ENCODE measurements around the gene RNF5. TPM values are rescaled to one million over a fixed set of nuclear protein-coding genes. Genes with fewer than 3 reads are reported as not detected.

RNF5 gene
- total and polyA plus RNA-seq, 5 experiments from 2014 or later = 38.6 to 117 (median 102) TPM

DNA sequence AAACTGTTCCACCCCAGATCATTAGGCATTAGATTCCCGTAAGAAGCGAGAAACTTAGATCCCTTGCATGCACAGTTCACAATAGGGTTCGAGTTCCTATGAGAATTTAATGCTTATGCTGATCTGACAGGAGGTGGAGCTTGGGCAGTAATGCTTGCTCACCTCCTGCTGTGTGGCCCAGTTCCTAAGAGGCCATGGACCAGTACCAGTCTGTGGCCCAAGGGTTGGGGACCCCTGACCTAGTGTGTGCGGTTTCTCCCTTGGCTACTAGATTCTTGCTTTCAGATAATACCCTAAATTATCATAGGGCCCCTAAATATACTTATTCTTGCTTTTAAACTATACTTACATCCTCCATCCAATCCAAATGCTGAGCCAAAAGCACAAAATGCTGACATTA, 16.2 kb downstream of the RNF5 start:
- no peaks in the 10 kb centered on the region for H3K27me3 Mint-ChIP-seq
- peak overlapping the region; percentile 92 to 100 (median 98) for H3K4me3 Mint-ChIP-seq
- no peaks in the 10 kb centered on the region for H3K9me3 Mint-ChIP-seq
- H3K36me3 Mint-ChIP-seq = peaks cover 0 to 13% (median 12%) of the 10 kb centered on the region in 3 donors
- no peak for DNase-seq
- peak overlapping the region; percentile 94 to 100 (median 99) for H3K27ac Mint-ChIP-seq
- H3K4me1 Mint-ChIP-seq = peaks cover 29 to 53% (median 43%) of the 10 kb centered on the region in 4 donors
- no peak for ATAC-seq
- POLR2A ChIA-PET = interaction anchor here (0.6 to 12.3 kb wide), 6 partner anchors 11 to 76 kb away, joined by 3 to 303 read pairs (median 5); partner anchors contain the start of genes AGER, AGPAT1, ATF6B and FKBPL

DNA sequence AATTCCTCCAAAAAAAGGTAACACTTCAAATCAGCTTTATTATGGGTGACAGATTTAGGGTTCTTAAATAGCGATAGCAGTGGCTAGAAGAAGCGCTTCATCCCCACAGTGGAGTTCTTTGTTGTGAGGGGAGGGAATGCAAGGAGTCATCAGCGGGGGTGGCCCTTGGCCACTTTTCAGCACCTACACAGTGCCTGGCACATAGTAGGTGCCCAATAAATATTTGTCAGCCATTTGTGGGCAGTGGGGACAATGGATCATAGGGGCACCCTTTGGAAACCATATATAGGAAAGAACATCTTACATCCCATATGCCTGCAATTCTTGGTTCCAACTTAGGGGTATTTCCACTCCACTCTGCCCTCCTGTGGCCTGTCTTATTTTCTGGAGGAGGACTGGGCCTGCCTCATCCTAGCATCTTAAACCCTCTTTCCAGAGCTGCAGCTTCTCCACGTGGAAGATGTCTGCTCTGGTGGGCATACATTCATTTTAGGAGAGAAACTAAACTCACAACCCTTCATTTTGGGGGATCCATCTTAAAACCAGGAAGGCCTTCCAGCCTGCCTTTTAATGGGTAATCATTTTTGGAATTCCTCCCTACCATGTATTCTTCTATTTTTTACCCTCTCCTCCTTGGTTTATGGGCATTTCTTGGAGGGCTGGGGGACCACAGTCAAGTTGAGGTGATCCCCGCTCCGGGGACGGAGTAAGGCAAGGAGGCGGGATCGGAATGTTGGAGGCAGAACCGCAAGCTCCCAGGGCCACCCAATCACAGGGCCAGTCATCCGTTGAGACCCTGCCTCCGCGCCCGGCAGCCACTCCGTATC, 16.8 kb downstream of the RNF5 start:
- peak overlapping the region; percentile 94 to 100 (median 99) for H3K27ac Mint-ChIP-seq
- H3K4me3 Mint-ChIP-seq = peak overlapping the region; percentile 92 to 100 (median 97)

DNA sequence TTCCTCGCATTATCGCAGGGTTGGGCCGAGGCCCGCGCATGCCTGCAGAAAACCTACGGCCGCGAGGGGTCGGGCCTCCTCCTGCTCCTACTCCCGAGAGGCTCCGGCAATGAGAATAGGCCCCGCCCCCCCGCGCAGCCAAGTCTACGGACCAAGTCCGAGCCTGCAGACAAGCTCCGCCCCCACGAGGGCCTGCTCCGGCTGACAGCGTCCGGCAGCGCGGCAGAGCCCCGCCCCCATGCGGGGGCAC, 17.4 kb downstream of the RNF5 start:
- peaks cover 0 to 2% (median 0%) of the 10 kb centered on the region in 5 donors for H3K27me3 Mint-ChIP-seq
- DNase-seq = peak; percentile 96 to 100 (median 99)

More for the DNA sequence above, 16.8 kb downstream of the RNF5 start:
- no peak for DNase-seq
- no peak for ATAC-seq
- POLR2A ChIA-PET = interaction anchor here (0.6 to 12.3 kb wide), 25 partner anchors 8 to 778 kb away, joined by 3 to 303 read pairs (median 4); partner anchors contain the start of genes AGER, AGPAT1, ATF6B and BRD2
- Mint-ChIP-seq H3K4me1 (peaks cover 29 to 53% (median 42%) of the 10 kb centered on the region in 4 donors), H3K36me3 (peaks cover 0 to 12% (median 12%) of the 10 kb centered on the region in 3 donors), H3K27me3 (no peaks in the 10 kb centered on the region), H3K9me3 (no peaks in the 10 kb centered on the region)

DNA sequence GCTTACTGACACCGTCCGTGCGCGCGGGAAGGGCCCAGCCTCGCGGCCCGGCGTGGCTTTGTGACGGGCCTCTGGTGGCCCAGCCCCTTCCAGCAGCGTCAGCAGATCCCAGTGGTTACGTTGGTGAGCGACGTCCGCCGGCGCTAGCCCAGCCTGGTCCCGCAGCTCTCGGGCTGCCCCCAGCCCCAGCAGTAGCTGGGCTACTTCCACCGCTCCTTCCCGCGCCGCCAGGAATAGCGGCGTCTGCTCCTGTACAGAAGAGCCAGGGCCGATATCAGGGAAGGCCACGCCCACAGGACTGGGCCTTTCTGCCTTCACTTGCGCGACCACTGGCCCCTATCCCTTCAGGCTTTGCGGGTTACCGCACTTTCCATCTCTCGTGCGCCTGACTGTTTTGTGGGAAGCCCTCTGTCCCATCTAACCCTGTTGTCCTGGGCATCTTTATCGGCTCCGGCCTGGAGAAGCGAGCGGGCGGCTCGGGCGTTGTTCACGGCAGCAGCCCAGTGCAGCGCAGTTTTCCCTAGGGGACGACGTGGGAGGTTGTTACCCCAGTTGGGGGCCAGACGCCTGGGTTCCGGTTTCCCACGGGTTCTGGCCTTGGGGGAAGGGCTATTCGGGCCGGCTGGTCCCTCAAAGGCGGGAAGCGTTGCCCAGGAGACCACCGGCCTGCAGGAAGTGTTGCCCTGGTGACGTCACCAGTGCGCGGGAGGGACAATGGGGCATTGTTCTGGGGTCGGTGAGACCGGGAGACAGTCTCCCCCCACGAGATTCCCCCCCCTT, 17.9 kb downstream of the RNF5 start:
- Mint-ChIP-seq H3K27ac (peak overlapping the region; percentile 98 to 100 (median 100)), H3K36me3 (peaks cover 0 to 8% (median 5%) of the 10 kb centered on the region in 3 donors), H3K27me3 (peaks cover 0 to 2% (median 0%) of the 10 kb centered on the region in 5 donors), H3K9me3 (no peaks in the 10 kb centered on the region), H3K4me1 (peaks cover 28 to 47% (median 40%) of the 10 kb centered on the region in 4 donors), H3K4me3 (peak overlapping the region; percentile 92 to 100 (median 97))
- peak in 7 of 10 donors; percentile 48 to 87 (median 60) for DNase-seq
- ATAC-seq = peak; percentile 79 to 81
- POLR2A ChIA-PET = interaction anchor here (0.5 to 12.3 kb wide), 31 partner anchors 8 to 776 kb away, joined by 3 to 303 read pairs (median 5); partner anchors contain the start of genes AGER, AGPAT1, ATF6B and BRD2

More for the DNA sequence above, 17.4 kb downstream of the RNF5 start:
- Mint-ChIP-seq H3K27ac (peak overlapping the region; percentile 94 to 100 (median 99)), H3K9me3 (no peaks in the 10 kb centered on the region), H3K4me1 (peaks cover 29 to 49% (median 42%) of the 10 kb centered on the region in 4 donors), H3K36me3 (peaks cover 0 to 10% (median 7%) of the 10 kb centered on the region in 3 donors), H3K4me3 (peak overlapping the region; percentile 92 to 100 (median 97))
- peak; percentile 82 to 85 for ATAC-seq
- POLR2A ChIA-PET = interaction anchor here (0.5 to 12.3 kb wide), 25 partner anchors 9 to 777 kb away, joined by 3 to 303 read pairs (median 4); partner anchors contain the start of genes AGER, AGPAT1, ATF6B and BRD2

DNA sequence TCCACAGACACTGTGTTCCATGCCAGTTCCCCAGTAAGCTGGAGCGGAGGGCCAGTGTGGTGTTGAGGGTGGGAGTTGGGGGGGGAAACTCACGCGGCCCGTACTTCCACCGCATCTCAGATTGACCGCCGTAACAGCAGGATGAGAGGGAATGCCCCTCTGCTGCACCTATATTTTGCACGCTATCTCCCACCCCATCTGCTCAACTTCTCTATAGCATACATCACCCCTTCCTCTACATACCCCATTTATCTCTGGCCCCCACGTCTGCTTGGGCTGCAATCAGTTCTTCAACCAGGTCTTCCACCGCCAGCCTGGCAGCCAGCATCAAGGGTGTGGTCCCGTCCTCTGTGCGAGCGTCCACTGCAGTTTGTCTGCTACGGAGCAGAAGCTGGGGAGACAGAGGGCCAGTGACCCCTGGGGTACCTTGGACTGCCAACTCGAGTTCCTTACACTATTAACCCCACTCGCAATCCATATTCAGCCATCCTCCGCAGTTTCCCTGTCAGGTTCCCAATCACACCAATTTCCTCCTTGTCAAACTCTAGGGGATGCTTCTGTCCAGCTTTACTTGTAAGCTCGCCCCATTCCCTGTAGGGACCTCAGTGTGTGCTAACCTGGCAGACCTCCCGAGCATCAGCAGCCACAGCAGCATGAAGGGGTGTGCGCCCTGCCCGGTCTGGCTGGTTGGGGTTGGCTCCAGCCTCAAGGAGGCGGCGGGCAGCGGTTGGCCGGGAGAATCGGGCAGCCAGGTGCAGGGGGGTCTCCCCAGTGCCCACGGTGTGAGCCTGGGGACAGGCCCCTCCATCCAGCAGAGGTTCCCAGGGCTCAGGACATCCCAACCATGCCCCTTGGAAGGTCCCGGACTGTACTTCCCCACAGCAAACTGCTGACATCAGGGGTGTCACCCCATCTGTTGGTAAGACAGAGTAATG, 18.7 kb downstream of the RNF5 start:
- Mint-ChIP-seq H3K36me3 (peaks cover 0 to 1% (median 0%) of the 10 kb centered on the region in 3 donors), H3K27ac (peak overlapping the region; percentile 98 to 100 (median 100)), H3K27me3 (peaks cover 0 to 2% (median 0%) of the 10 kb centered on the region in 5 donors), H3K4me3 (peak overlapping the region; percentile 92 to 100 (median 97)), H3K9me3 (no peaks in the 10 kb centered on the region), H3K4me1 (peaks cover 23 to 40% (median 36%) of the 10 kb centered on the region in 4 donors)
- POLR2A ChIA-PET = interaction anchor here (0.6 to 12.3 kb wide), 11 partner anchors 9 to 654 kb away, joined by 3 to 303 read pairs (median 5); partner anchors contain the start of genes AGER, AGPAT1, ATF6B and DXO
- no peak for DNase-seq
- ATAC-seq = no peak

DNA sequence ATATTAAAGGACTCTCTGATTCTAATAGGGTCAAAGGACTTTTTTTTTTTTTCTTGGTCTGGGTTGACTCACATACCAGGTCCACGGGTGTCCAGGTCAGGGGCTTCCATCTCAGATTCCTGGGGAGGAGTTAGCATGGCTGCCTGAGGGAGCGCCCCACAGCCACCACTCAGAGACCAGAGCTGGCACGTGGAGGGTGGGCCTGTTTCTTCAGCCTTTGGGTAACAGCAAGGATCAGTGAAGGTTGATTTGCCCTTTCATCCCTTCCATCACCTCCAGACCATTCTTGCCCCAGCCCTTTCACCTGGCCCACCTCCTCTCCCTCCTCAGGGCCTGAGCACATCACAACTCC, 20.1 kb downstream of the RNF5 start:
- Mint-ChIP-seq H3K27me3 (peaks cover 0 to 2% (median 0%) of the 10 kb centered on the region in 5 donors), H3K4me1 (peaks cover 23 to 35% (median 32%) of the 10 kb centered on the region in 4 donors), H3K27ac (peak overlapping the region in 6 of 10 donors; percentile 53 to 98 (median 82)), H3K36me3 (no peaks in the 10 kb centered on the region), H3K4me3 (peak overlapping the region in 4 of 10 donors; percentile 24 to 58 (median 44)), H3K9me3 (no peaks in the 10 kb centered on the region)
- no peak for DNase-seq
- no peak for ATAC-seq
- POLR2A ChIA-PET = no interaction called here

DNA sequence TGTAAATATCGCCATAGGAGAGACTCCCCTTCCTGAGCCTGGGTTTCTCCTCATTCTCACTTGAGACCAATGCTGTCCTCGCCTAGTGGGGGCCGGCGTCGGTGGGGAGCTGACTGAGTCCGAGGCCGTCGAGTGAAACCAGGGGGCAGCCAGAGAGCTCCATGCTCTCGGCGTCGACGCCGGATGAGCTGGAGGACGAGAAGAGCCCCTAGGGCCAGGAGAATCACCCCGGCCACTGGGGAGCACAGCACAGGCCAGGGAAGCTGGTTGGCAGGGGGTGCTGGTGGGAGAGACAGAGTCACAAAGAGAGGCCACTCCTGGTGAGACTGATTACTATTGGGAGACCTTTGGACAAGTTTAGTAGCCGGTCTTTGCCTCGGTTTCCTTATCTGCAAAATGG, 20.7 kb downstream of the RNF5 start:
- no peaks in the 10 kb centered on the region for H3K9me3 Mint-ChIP-seq
- POLR2A ChIA-PET = no interaction called here
- ATAC-seq (no peak), DNase-seq (no peak)
- peak overlapping the region in 1 of 10 donors; percentile 24 for H3K4me3 Mint-ChIP-seq
- peak overlapping the region in 6 of 10 donors; percentile 19 to 80 (median 53) for H3K27ac Mint-ChIP-seq
- peaks cover 18 to 30% (median 26%) of the 10 kb centered on the region in 4 donors for H3K4me1 Mint-ChIP-seq
- H3K27me3 Mint-ChIP-seq = peaks cover 0 to 2% (median 0%) of the 10 kb centered on the region in 5 donors
- no peaks in the 10 kb centered on the region for H3K36me3 Mint-ChIP-seq

DNA sequence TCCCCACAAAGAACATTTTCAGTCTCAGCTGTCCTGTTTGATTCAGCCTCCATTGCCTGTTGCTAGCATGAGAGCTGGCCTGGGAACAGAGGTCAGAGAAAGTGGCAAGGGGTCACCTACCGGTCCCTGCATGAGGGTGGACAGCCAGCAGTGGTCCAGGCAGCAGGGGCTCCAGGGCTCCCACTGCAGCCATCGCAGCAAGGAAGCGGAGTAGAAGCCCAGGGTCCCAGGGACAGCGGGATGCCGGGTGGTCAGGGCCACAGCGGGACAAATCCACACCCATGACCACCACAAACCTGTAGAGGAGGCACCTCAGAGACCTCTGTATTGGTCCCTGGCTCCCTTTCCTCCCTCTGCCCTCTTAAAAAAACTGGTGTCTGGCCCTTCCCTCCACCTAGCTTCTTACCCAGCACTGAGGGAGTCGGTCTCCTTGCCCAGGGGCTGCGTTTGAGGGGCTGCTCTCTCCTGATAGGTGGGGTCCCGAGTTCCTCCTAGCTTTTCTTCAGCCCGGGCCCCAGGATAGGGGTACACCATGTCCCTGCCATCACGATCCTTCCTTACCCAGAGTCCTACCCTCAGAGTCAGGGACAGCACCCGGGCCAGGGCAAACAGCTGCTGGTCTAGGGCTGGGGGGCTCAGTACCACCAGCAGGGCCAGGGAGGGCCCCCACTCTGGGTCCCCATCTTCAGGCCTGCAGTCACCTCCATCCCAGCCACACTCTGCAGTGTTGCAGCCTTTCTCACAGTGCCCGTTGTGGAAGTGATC, 22.7 kb downstream of the RNF5 start:
- DNase-seq (no peak), ATAC-seq (no peak)
- Mint-ChIP-seq H3K27me3 (peaks cover 0 to 8% (median 0%) of the 10 kb centered on the region in 5 donors), H3K4me3 (no peak overlapping the region), H3K9me3 (no peaks in the 10 kb centered on the region), H3K27ac (no peak overlapping the region), H3K4me1 (peaks cover 7 to 13% (median 8%) of the 10 kb centered on the region in 4 donors), H3K36me3 (no peaks in the 10 kb centered on the region)
- POLR2A ChIA-PET = interaction anchor here (1.1 kb wide), 1 partner anchor 8 kb away, joined by 4 read pairs; no protein-coding TSS in a partner anchor

DNA sequence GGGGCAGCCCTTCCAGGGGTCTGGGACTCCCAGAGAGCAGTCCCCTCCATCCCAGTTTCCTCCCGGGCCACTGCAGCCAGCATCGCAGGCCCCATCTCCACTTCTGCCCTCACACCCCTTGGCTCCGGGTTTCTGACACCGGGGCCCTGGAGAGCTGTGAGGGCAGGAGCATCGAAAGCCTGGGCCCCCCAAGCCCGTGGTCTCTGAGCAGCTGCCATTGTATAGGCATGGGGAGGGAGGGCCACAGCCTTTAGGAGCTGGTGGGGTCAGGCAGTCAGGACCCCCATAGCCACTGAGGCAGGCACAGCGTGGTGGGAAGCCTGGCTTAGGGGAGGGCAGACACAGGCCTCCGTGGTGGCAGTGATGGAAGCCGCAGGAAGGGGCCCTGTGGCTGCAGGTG, 24.0 kb downstream of the RNF5 start:
- Mint-ChIP-seq H3K27me3 (peaks cover 0 to 8% (median 0%) of the 10 kb centered on the region in 5 donors), H3K4me3 (no peak overlapping the region), H3K27ac (no peak overlapping the region), H3K9me3 (no peaks in the 10 kb centered on the region), H3K36me3 (no peaks in the 10 kb centered on the region), H3K4me1 (peaks cover 0 to 2% (median 0%) of the 10 kb centered on the region in 4 donors)
- DNase-seq = no peak
- POLR2A ChIA-PET = no interaction called here
- no peak for ATAC-seq

DNA sequence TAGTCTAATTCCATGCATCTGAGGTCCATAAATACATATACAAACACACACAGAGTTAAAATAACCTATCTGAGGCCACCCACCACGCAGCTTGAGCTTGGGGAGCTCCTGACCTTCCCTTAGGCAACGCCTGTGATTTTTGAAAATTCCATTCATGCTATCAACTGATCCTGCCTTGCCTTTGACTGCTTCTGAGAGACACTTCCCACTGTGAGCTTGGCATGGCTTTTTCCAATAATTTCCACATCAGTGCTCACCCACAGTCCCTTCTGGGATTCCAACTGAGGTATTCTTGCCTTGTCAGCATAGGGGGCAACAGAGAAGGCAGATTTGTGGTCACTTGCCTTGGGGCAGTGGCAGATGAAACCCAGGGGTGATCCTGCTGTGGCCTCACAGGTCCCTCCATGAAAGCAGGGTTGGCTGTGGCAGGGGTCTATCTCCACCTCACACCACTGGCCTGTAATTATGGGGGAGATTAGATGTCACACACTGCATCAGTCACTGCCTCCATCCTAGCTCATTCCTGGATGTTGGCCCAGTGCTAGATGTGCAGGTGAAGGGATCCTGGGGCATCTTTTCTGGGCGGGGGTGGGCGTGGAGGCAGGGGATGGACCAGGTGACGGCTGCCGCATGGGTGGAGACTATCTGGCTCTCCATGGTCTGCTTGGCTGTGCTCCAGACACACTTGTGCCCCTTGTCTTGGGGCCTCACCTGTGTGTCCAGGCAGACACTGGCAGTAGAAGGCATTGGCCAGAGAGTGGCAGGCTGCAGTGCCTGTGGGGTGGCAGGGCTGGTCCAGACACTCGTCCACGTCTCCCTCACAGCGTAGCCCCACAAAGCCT, 25.4 kb downstream of the RNF5 start:
- no peaks in the 10 kb centered on the region for H3K4me1 Mint-ChIP-seq
- peaks cover 0 to 8% (median 0%) of the 10 kb centered on the region in 5 donors for H3K27me3 Mint-ChIP-seq
- no peaks in the 10 kb centered on the region for H3K36me3 Mint-ChIP-seq
- no peak for DNase-seq
- H3K9me3 Mint-ChIP-seq = no peaks in the 10 kb centered on the region
- POLR2A ChIA-PET = no interaction called here
- no peak overlapping the region for H3K27ac Mint-ChIP-seq
- H3K4me3 Mint-ChIP-seq = no peak overlapping the region
- no peak for ATAC-seq

All from naive thymus-derived CD8-positive, alpha-beta T cell (primary cell).